CMK (cell line): ENCODE results near the gene AIPL1.

Source experiments
- DNase-seq: peaks from one replicate; pipeline ENCODE4 v3.0.0-alpha.2; 2010; ENCODE audit warnings: low read depth

AIPL1 gene

DNA sequence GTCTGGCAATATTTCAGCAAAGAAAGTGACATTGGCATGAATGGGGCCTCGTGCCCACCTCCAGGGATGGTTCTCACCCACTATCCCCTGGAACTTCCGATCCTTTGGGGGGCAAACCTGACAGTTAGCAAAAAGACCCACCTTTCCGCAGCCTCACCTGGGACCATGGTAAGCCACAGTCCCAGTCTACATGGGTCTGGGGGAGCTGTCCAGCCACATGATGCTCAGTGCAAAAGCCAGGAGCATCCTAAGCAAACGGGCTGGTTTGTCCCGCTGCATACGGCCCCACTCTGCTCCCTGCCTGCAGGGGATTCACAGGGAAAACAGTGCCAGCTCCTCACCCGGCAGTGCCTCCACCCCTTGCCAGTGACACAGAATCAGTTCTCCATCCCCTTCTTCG is 19.3 kb downstream of the AIPL1 start:
- no peak for DNase-seq

DNA sequence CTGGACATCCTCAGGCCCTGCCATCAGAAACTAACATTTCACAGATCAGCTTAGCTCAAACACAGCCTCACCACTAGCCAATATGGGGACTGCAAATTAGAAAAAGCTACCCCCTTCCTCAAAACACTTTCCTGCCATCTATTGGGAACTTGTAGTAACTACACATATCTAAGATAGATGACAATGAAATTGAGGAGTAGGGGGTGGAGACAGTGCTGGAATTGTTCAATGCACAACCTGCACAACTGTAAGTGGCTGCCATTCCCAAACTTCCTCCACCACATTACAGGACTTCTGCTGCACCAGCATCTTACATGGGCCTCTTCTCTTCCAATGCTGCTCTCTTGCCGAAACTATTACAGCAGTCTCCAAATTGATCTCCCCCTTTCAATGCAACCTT is 21.9 kb downstream of the AIPL1 start:
- DNase-seq = no peak

DNA sequence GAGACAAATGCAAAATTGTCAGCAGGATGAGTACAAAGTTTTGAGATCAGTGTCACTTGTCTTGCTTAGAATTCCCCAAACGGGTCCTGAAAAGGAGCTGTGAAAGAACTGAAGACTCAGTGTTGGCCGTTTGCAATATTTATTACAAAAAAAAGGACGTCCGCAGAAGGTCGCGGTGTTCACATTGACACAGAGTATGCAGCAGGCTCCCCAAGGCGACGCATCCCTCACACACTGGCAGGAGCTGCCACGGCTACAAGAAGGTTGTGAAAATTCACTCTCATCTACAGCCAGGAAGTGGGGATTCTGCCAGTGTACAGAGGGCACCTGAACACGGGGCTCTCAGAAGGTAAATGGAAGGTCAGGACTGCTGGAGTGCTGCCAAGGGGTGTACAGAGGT is 26.2 kb downstream of the AIPL1 start:
- DNase-seq = no peak

DNA sequence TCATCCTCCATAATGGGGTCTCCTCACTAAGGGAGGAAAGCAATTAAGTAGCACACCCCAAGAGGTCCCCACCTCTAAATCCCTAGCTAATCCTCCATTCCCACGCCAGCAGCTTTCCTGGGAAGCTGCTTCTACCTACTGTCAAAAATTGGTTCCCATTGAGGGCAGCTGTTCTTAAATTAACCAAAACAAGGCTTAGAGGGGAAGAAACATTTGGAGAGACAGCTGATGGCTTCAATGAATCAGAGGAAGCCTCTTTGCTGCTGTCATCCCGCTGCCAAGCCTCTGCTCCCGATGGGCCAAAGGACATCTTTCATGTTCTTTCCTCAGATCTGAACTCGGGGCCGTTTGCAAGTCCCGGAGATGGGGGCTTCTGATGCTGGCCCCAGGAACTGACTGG is 26.6 kb downstream of the AIPL1 start:
- no peak for DNase-seq

DNA sequence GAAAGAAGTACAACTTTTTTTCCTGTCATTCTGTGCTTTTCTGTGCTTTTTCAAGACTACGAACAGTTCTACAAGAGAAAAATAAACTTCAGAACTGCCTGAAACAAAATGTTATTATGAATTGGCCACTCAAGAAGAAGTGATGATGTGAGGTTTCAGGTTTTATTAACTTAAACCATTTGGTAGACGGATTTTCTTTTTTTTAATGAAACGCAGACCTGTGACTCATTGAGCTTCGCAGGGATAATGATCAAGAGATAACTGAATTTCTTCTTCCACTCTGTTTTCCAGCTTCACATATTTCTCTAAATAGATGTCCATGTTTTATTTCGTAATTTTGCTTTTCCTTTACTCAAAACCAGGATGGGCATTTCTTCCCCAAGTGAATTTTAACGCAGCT is 32.7 kb downstream of the AIPL1 start:
- no peak for DNase-seq

DNA sequence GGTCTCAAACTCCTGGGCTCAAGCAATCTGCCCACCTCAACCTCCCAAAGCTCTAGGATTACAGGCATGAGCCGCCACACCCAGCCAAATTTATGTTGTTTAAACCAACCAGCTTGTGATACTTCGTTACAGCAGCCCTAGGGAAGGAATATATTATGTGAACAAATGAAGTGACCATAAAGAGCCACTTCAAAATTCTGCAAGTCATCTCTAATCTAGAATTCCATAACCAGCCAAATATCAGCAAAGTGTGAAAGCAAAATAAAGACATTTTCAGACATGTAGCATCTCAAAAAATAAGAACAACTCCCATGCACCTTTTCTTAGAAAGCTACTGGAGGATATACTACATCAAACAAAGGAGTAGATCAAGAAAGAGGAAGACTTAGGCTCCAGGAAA is 36.0 kb downstream of the AIPL1 start:
- DNase-seq = no peak

DNA sequence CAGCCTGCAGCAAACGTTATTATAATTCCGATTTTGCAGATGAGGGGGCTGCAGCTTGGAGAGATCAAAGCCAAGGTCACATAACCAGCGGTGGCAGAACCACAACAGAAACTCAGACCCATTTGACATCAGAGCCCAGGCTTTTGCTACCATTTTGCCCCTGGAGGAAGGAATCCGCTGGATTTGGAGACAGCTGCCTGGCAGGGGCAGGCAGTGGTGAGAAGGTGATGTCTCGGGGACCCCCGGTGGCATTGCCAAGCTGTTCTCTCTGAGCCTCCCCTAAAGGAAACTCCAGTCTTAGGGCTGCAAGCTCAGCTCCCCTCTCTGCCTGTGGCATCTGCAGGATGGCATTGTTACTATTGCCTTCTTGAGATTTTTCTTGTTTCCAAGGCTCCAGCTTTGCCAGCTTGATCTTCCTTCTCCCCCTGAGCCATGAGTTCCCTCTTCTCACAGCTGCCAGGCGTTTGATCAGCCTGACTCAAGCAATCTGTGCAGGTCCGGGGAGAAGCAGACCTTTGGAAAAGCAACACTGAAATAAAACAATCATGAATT is 40.8 kb downstream of the AIPL1 start:
- DNase-seq = no peak

DNA sequence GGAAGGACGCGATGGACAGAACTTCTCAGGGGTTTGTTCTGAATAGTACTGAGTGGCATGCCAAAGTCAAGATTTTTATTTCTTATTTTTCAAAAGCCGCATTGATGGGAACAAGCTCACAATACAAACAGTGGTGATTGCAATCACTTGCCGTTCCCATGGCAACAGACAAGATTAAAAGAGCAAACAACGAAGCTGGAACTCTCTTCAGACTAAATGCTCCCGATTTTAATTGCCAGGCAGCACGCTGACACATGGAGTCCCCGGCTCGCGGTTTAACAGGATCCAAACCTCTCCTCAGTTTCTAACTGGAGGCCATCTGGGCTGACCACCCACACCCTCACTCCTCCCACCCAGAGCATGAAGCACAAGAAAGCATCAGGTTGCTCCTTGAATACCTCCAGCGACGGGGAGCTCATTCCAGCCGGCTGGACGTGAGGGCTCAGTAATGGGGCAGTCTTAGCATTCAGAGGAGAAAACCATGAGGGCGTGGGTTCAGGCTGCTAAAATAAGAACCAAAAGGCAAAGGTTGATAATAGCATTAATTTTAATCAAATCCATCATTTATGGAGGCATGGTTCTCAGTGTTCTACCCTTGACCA is 41.5 kb downstream of the AIPL1 start:
- DNase-seq = no peak

DNA sequence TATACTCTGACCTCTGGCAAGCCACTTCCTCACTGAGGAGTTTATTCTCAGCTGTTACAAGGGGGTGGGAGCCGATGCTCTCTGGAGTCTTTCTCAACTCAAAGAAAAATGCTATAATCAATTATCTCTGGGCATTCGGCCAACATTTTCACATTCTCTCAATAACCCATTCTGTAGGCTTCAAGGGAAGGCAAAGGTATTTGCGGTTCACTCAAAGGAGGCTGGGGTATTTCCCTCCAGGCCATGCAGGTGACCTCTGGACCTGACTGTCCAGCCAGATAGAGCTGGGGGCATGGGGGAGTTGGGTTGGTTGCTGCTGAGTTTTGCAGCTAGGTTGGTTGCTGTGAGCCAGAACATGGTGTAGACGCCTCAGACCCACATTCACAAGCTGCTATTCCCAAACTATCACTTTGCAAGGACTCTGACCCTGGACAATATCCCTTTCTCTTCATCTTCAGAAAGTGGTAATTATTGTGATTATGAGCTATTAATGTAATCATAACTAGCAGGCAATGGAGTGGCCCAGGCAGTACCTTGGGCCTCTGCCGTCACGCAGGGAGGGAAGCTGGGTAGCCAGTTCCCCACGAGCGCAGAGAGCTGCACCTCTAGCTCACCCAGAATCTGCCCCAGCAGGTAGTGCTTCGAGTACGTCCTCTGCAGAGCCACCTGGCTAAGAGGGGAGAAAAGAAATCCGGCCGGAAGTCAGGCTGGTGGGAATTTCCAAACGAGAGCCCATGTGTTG is 42.1 kb downstream of the AIPL1 start:
- no peak for DNase-seq

DNA sequence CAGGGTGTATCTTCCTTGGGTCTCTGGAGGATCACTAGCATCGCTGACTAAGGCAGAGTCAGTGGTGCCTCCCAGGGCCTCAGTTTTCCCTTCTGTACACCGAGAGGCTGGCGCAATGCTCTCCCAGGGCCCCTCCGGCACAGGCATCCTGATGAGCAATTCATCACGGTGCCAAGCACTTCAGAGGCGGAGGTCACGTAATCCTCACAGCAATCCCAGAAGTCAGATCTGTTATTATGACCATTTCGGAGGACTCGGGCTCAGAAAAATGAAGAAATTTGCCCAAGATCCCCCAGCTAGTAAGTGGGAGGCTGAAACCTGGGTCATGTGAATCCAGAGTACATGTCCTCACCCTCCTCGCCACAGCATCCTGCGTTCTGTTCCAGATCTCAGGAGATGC is 46.5 kb downstream of the AIPL1 start:
- DNase-seq = no peak

DNA sequence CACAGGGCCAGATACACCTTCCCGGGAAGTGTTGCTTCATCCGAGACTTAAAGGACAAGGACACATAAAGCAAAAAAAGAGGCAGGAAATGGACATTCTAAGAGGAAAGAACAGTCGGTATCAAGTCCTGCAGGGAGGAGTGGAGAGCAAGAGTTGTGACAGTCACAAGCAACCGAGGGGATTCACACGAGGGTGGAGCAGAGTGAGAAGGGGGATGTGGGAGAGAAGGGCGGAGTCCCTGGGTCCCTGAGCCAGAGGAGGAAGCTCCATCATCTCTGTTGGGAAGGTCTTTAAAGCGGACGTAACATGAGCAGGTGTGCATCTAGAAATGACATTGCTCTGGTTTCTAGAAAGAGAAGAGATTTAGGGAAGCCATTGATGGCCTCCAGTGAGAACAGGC is 47.1 kb downstream of the AIPL1 start:
- DNase-seq = no peak

DNA sequence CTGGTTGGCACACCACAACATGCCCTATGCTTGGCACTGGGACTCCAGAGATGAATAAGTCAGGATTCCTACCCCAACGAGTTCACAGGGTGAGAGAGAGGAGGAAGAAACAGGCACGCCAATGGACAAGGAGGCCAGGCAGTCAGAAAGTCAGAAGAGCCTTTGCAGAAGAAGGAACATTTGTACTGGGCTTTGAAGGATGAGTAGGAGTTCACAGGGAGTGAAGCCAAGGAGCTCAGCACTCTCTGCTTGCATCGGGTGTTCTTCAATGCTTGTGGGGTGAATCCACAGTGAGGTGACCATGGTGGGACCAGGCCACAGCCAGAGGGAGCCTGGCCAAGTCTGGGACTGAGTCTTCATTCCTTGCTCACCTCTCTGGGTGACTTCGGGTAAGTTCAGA is 47.5 kb downstream of the AIPL1 start:
- DNase-seq = no peak

DNA sequence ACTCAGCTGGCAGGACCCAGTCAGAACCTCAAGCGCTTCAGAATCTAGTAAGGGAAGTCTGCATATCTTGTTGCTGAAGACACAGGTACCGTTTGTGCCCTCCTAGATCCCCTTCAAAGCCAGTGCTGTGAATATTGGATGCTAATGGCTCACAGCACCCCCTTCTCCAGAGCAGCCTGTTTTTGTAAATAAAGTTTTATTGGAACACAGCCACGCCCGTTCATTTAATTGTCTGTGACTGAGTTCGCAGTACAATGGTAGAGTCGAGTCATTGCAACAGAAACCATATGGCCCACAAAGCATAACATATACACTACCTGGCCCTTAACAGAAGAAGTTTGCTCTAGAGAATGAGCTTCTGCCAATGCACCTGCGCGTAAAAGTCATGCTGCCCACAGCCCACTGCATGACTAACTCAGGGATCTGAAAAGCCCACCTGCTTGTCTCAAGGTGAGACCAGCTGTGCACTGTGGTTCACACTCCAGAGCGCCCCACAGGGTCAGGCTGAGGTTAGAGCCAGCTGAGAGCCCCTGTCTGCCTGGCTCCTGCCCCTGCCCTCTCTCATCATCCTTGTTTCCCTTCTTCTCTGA is 48.8 kb downstream of the AIPL1 start:
- DNase-seq = no peak

DNA sequence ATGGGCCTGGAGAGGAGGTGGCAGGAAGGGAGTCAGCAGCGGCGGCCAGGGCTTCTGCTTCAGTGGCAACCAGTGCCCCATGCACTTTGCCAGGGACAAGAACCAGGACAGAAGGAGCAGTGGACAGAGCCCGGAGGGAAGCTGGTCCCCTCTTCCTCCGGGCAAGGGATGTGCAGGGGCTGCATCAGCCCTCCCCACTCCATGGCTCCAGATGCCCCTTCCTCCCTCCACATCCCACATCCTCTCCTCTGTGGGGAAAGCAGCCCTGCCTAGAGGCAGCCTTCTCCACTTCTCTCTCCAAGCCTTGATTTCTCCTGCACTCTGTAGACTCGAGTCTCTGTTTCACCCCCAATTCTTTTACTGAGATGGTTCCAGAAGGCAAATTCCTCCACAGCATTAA is 50.4 kb downstream of the AIPL1 start:
- DNase-seq = no peak

DNA sequence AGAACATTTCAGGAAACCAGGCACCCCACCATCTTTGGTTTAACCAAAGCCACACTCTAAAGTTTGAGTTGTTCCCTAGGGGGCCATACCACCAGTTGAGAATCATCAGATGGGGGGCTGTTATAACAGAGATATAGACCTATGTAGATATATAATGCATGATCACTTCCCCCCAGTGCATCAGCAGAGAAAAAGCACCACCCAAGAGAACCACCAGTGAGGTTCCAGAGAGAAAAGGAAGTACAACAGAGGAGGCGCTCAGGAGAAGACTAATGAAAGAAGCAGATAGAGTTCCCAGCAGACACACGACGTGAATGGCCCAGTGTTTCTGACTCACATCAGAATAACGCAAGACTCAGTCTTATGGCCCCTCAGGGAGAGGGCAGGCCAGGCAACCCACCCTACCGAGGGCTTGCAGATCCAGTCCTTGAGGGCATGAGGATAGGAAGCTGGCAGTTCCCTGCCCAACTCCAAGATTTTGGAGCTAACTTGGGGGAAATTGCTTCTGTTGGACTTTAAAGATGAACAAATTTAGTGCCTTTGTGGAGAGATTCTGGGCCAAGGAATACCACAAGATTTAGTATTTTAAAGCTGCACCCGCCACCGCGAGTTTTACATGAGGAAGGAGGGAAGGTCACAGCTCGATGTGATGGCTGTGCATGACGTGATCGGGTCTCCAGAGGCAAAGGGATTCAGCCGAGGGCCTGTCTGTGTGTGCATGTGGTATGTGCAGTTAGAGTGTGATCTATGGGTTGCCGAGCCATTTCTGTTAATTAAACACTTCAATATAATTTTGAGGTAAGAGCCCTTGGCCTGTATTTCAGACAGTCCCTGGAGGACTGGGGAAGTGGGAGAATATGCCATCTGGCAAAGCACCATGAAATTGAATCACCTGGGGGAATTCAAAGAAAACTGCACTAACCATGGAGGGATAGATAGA is 53.1 kb downstream of the AIPL1 start:
- no peak for DNase-seq

DNA sequence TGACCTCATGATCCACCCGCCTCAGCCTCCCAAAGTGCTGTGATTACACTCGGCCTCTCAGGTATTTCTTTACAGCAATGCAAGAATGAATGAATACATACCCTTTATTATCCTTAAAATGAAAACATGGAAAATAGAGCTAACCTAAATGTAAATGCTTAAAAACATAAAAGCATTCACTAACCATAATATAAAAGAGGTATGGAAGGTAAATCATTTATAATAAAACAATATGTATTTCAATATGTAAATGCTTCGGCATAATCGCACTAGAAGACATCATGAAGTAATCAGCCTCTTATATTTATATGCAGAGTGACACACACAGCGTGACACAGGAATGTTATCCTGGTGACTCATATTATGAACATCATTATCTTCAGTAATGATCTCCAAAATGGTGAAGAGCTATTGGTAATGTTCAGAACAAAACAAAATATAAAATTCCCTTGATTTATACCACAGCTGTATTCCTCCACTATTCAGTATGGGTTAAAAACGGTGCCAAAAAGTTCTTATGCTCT is 53.9 kb downstream of the AIPL1 start:
- no peak for DNase-seq

DNA sequence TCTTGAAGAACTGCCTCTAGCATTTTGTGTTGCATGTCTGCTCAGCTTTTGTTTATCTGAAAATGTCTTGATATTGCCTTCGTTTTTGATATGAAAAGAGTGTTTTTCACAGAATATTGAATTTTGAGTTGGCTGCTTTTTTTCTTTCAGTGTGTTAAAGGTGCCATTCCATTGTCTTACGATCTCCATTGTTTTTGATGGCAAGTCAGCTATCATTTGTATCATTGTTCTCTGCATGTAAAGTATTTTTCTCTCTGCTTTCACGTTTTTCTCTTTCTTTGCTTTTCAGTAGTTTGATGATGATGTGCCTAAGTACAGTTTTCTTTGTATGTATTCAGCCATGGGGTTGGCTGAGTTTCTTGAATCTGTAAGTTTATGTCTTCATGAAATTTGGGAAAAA is 57.0 kb downstream of the AIPL1 start:
- no peak for DNase-seq

DNA sequence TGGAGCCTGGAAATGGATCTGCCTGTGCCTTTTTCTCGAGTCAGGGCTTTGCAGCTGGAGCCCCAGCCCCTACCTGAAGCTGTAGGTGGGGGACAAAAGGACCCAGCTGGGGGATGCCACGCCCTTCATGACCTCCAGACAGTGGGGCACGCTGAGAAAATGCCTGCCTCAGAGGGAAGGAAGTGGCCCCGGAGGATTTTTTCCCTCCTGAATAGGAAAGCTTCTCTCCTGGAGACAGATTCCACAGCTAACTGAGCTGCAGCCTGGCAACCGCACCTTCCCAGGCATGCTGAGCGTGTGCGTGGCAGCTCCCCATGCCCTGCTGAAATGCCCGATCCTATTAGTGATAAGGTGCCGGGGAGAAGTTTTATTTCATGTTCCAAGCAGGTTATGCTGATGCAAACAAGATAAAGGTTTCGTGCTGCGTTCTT is 58.0 kb downstream of the AIPL1 start:
- no peak for DNase-seq

DNA sequence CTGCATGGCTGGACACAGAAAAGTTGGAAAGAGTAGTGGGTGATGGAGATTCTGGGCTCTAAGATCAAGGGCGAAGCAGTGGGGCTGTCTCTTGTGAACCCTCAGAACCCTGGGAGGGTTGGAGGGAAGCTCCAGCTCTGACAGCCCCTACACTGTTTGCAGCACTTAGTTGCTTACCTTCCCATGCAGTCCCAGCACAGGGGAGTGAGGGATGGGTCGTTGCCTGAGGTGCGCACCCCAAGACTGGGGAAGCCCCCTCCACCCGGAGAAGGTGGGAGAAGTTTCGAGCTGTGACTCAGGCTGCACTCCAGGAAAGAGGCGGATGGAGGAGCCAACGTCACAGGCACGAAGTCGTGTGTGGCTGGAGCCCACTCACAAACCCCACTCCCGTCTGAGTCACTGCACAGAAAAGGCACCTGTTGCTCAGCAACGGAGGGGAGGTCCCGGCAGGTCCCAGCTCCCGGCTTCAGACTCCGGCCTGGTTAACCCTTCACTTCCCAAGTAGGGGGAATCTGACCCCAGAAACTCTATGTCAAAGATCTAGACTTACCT is 60.1 kb downstream of the AIPL1 start:
- no peak for DNase-seq

DNA sequence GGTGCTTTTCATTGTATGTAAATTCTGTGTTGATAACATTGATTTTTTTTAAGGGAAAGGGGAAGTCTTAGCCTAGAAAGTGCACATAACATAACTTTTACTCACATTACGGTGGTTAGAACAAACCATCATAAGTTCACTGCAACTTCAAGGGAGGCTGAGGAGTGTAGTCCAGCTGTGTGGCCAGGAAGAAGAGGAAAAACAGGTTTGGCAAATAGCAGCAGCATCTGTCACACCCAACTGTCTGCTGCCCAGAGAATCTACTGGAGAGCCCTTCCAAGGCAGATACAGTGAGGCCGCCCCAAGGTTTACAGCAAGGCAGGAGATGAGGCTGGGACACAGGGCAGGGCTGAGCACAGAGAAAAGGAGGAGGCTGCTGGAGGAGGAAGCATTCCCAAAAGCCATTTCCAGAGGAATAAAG is 60.6 kb downstream of the AIPL1 start:
- DNase-seq = no peak
